Heart right ventricle (tissue), 16 donors: Measurements from ENCODE around the gene ISCA1. TPM values are rescaled to one million over a fixed set of nuclear protein-coding genes. Genes with fewer than 3 reads are reported as not detected.
A peak's percentile ranks its signal among the peaks of the same experiment; 100 is the strongest.
"Not testable (repeated sequence)": the region's sequence is repeated elsewhere in the genome, so short reads cannot be mapped to it uniquely, and the experiment has no call there.

ENCODE experiments used
- ATAC-seq, 8 donors: fragments of 200-7000 bp; cut with Tn5 transposase; one replicate each; pipeline ENCODE4 v1.9.1; 2020; ENCODE audit warnings: mild to moderate bottlenecking in 8 of 8, moderate library complexity in 8 of 8, moderate number of reproducible peaks in 1 of 8
- DNase-seq, 2 donors: peaks; one replicate each; pipeline ENCODE4 v3.0.0-alpha.2; 2020
- H3K27ac ChIP-seq, 10 donors: fragments of 200-600 bp; sonication (generic) in 2 of 10; one replicate each; pipeline versions ENCODE4 v1.5.0 to v1.8.0; 2020 to 2022; ENCODE audit warnings: mild to moderate bottlenecking in 3 of 10
- H3K27me3 ChIP-seq, 7 donors: fragments of 200-600 bp; one replicate each; pipeline ENCODE4 v1.8.0; 2021 to 2022; ENCODE audit warnings: mild to moderate bottlenecking in 2 of 7
- H3K36me3 ChIP-seq, 9 donors: fragments of 200-600 bp; sonication (generic) in 1 of 9; one replicate each; pipeline versions ENCODE4 v1.5.0 to v1.8.0; 2020 to 2022; ENCODE audit warnings: mild to moderate bottlenecking in 2 of 9
- H3K4me1 ChIP-seq, 9 donors: fragments of 200-600 bp; sonication (generic) in 1 of 9; one replicate each; pipeline versions ENCODE4 v1.5.0 to v1.8.0; 2020 to 2022; ENCODE audit warnings: mild to moderate bottlenecking in 4 of 9
- H3K4me3 ChIP-seq, 10 donors: fragments of 200-600 bp; sonication (generic) in 2 of 10; one replicate each; pipeline versions ENCODE4 v1.5.0 to v1.8.0; 2020 to 2022; ENCODE audit warnings: mild to moderate bottlenecking in 7 of 10, moderate library complexity in 2 of 10
- H3K9me3 ChIP-seq, 11 donors: fragments of 200-600 bp in 10 of 11; sonication (generic) in 2 of 11; one replicate each; pipeline versions ENCODE4 v1.5.0 to v1.8.0; 2013 to 2022; ENCODE audit warnings: mild to moderate bottlenecking in 2 of 11, control low read depth in 1 of 11, moderate library complexity in 1 of 11
- WGBS, 2 donors: extraction: QIAGEN DNeasy Blood & Tissue Kit; methylation state at CpG; one replicate each; pipeline ENCODE4 v1.1.7; 2013; ENCODE audit warnings: inconsistent platforms in 1 of 2; 5-methylcytosine and 5-hydroxymethylcytosine counted together
- intact Hi-C, 10 donors: fragments of 100-400 bp; cut with DNase I; formaldehyde crosslinking; loops; one replicate each; pipeline versions ENCODE4 v1.11.1 to v1.14.2; 2022
- polyA plus RNA-seq, 2 donors: library from polyadenylated mRNA; stranded (reverse); fragments of 200-250 nt; gene quantifications; one replicate each; pipeline ENCODE4 v1.2.3, GENCODE V29; 2013
- total RNA-seq, 10 donors: library from RNA; stranded (reverse); fragmentation: NEBNext Ultra II Directional in 3 of 10; extraction: Animal tissue kit (Norgen Biotek cat#: 25700) in 3 of 10; gene quantifications; one replicate each; pipeline versions ENCODE4 v1.2.1 to v1.2.4, GENCODE V29; 2021 to 2023
- TF ChIP-seq, protein P1 (sequence below), 9 donors: fragments of 200-600 bp; sonication (generic) in 2 of 9; IDR thresholded peaks; one replicate each; pipeline versions ENCODE4 v1.5.0 to v1.8.0; 2021 to 2022; ENCODE audit warnings: antibody characterized with exemption in 9 of 9, mild to moderate bottlenecking in 5 of 9, moderate library complexity in 1 of 9
- donor health status: Arrhythmogenic right ventricular cardiomyopathy.
- donor health status: ischemic (EF 13 %, LVEDD 7.1; RV severe dilation, severe dysfunction).
- donor health status: healthy with polysubstance abuse.
- donor health status: DM: no; HTN: yes; CAD: no.
- donor health status: DM: no; HTN: no; CAD: no.
- donor health status: ischemic (EF 25% LVEDD 6.9; RV normal size, moderate dysfunction).
- donor health status: ischemic (EF 25% LVEDD 5.7; RV mildly dilated, moderate dysfunction).
- donor health status: healthy.
- donor health status: DM: yes; HTN: yes; CAD: no.
- donor health status: Ischemic cardiomyopathy.
- donor health status: ischemic (EF 35%, LVEDD 5.7; RV mildly dilated, moderate dysfunction).
- donor health status: nonischemic (EF 11% LVEDD 7.7; RV severe dilation, severe dysfunction).
- donor health status: DM: yes; HTN: yes; CAD: no.
- donor health status: PGD.
- donor health status: ischemic (EF 29% LVEDD 5.4; RV normal size, mild dysfunction).
- donor health status: nonischemic (EF 23%, LVEDD 6.1; RV moderate dilation, normal function).

Gene ISCA1
- total and polyA plus RNA-seq, 12 donors: 27.1 to 86.1 (median 70.3) TPM

GRCh38 chr9:86298873-86299272 lies 16.5 kb upstream of the ISCA1 start:
- 93 to 97% methylated on average over 11 of the region's 11 CpGs for WGBS, 2 donors
- H3K4me1 ChIP-seq: peaks cover 0 to 4% (median 0%) of the 10 kb centered on the region in 9 donors
- peak in 1 of 8 donors; percentile 33 for ATAC-seq
- no peaks in the 10 kb centered on the region for H3K9me3 ChIP-seq
- no peaks in the 10 kb centered on the region for H3K27me3 ChIP-seq
- H3K27ac ChIP-seq: no peak overlapping the region
- no peak overlapping the region for H3K4me3 ChIP-seq
- TF ChIP-seq, protein P1, sequence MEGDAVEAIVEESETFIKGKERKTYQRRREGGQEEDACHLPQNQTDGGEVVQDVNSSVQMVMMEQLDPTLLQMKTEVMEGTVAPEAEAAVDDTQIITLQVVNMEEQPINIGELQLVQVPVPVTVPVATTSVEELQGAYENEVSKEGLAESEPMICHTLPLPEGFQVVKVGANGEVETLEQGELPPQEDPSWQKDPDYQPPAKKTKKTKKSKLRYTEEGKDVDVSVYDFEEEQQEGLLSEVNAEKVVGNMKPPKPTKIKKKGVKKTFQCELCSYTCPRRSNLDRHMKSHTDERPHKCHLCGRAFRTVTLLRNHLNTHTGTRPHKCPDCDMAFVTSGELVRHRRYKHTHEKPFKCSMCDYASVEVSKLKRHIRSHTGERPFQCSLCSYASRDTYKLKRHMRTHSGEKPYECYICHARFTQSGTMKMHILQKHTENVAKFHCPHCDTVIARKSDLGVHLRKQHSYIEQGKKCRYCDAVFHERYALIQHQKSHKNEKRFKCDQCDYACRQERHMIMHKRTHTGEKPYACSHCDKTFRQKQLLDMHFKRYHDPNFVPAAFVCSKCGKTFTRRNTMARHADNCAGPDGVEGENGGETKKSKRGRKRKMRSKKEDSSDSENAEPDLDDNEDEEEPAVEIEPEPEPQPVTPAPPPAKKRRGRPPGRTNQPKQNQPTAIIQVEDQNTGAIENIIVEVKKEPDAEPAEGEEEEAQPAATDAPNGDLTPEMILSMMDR (IDR thresholded peaks at IDR 0.05): no peak
- intact Hi-C loops: no loop called here
- no peak for DNase-seq
- H3K36me3 ChIP-seq: peaks cover 0 to 100% (median 71%) of the 10 kb centered on the region in 9 donors

DNA sequence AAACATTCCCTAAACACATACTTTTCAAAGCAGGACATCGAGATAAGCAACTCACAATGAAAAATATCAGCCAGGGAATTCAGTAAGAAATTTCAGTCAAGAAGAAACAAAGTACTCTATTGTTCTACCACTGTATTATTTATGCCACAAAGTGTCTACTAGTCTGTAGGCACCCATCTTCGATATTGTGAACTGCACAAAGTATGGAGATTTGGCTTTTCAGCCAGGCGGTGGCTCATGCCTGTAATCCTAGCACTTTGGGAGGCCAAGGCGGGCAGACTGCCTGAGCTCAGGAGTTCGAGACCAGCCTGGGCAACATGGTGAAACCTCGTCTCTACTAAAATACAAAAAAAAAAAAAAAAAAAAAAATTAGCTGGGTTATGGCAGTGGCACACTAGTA lies 8.0 kb upstream of the ISCA1 start:
- 92 to 93% methylated on average over 6 of the region's 6 CpGs for WGBS, 2 donors
- intact Hi-C loops, H3K27me3 ChIP-seq, H3K4me3 ChIP-seq, H3K9me3 ChIP-seq, H3K27ac ChIP-seq, H3K4me1 ChIP-seq, ATAC-seq, DNase-seq: not testable (repeated sequence)
- H3K36me3 ChIP-seq: peaks cover 0 to 98% (median 0%) of the 10 kb centered on the region in 9 donors

DNA sequence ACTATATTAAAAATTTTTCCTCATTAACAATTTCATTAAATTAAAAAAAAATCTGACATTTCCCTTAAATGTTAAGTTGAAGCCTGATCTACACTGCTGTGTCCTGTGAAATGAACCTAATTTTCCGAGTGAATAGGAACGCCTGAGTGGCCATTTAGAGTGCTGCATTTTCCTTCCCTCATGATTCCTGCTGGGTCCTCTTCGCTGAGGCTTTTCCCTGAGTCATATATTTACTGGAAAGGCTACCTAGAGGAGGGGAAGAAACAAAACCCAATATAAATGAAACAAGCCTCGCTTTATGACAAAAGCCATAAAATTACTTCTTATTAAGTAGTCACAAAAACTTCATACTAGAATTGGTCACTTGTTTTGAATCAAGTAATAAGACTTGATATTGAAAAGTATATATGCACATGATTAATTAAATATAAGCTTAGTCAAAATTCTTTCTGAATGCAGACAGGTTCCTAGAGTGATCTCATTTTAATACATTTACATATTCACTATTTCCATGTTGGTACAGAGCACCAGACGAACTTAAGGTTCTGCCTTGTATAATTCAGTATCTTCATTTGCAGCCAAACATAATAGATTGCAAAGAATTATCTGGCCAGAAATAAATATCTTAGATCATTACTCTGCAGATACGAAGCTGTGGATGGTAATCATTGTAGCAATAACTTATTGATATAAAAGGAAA lies 6.3 kb upstream of the ISCA1 start:
- Histone ChIP-seq H3K9me3 (no peaks in the 10 kb centered on the region), H3K4me1 (peaks cover 0 to 4% (median 0%) of the 10 kb centered on the region in 9 donors), H3K4me3 (no peak overlapping the region), H3K36me3 (peaks cover 0 to 81% (median 0%) of the 10 kb centered on the region in 9 donors), H3K27ac (no peak overlapping the region), H3K27me3 (no peaks in the 10 kb centered on the region)
- intact Hi-C loops: no loop called here
- DNase-seq (no peak), ATAC-seq (no peak)
- 91 to 92% methylated on average over 6 of the region's 6 CpGs for WGBS, 2 donors
- TF ChIP-seq, protein P1 (IDR thresholded peaks at IDR 0.05): no peak

GRCh38 chr9:86287013-86287412 lies 4.7 kb upstream of the ISCA1 start:
- TF ChIP-seq, protein P1 (IDR thresholded peaks at IDR 0.05): peak in 3 of 9 donors; percentile 11 to 25 (median 14)
- Histone ChIP-seq H3K4me3 (no peak overlapping the region), H3K27ac (no peak overlapping the region), H3K27me3 (no peaks in the 10 kb centered on the region), H3K9me3 (no peaks in the 10 kb centered on the region), H3K4me1 (peaks cover 0 to 11% (median 4%) of the 10 kb centered on the region in 9 donors), H3K36me3 (peaks cover 0 to 65% (median 0%) of the 10 kb centered on the region in 9 donors)
- ATAC-seq (no peak), DNase-seq (no peak)
- WGBS, 2 donors: 64 to 74% methylated on average over 7 of the region's 7 CpGs
- intact Hi-C loops: no loop called here

DNA sequence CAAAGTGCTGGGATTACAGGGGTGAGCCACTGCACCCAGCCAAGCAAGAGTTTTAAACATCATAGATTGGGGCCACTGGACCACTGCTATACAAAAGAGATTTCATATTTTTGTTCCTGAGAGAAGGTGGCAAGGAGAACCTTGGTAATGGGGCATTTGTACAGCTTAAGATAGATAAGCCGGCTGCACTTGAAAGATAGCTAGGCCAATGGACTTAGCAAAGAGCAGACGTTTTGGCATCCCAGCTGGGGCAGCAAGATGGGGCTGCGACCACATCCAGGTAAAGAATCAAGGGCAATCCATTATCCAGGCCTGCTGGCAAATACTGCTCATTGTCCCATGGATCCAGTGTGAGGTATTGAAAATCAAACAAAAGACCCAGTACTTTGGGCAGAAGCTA lies 3.9 kb upstream of the ISCA1 start:
- ATAC-seq (no peak), DNase-seq (no peak)
- peaks cover 0 to 15% (median 6%) of the 10 kb centered on the region in 9 donors for H3K4me1 ChIP-seq
- H3K4me3 ChIP-seq: no peak overlapping the region
- 49 to 69% methylated on average over 3 of the region's 3 CpGs for WGBS, 2 donors
- H3K27me3 ChIP-seq: no peaks in the 10 kb centered on the region
- TF ChIP-seq, protein P1 (IDR thresholded peaks at IDR 0.05): no peak
- H3K9me3 ChIP-seq: no peaks in the 10 kb centered on the region
- no peak overlapping the region for H3K27ac ChIP-seq
- intact Hi-C loops: no loop called here
- H3K36me3 ChIP-seq: peaks cover 0 to 57% (median 0%) of the 10 kb centered on the region in 9 donors
